ENCODE data around the gene MAP3K2.

Gene MAP3K2

DNA sequence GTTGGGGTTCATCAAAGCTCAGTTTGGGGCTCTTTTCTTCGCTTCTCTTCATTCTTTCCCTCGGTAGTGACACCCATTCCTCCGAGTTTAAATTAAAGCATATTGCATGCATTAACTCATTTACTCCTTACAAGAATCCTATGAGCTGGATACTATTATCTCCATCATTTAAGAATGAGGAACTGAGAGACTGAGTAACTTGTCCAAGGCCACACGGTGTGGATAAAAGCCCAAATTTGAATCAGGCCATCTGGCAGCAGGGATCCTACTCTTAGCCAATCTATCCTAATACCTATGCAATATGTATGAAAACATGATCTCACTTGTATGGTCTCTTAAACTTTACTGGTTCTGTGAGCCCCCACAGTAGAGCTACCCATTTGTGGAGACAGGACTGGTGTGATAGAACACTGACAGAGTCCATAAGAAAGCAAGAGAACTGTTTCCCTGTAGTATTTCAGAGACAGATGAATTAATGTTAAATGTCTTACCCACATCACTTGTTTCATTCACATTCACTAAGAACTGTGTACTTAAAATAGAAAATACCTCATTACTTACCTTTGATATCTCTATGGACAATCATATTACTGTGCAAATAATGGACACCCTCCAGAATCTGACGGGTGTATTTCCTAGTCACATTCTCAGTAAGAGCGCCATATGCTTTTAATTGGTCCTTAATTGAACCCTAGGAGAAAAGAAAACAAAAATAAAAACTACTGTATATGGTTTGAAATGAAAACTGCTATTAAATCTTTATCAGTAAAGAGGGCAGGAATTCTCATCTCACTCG lies 73.4 kb downstream of the MAP3K2 start:
- no peak overlapping the region for H3K4me3 ChIP-seq (ENCODE audit: low read depth, low read length)
- no peak for DNase-seq (ENCODE audit: low read depth)

DNA sequence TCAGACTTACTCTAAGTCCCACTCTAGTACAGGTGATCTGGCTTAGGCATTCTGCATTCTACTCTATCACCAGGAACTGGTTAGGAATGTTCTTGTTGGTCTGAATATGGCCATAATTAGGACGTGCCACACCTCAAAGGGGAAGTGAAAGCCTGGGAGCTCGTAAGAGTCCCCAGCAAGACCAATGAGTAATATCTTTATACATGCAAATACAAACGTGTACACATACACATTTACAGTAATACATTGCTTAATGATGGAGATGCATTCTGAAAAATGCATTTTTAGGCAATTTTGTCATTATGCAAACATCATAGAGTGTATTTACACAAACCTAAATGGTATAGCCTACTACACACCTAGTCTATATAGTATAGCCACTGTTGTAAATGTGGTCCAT lies 74.4 kb downstream of the MAP3K2 start:
- DNase-seq (ENCODE audit: low read depth), result no peak
- H3K4me3 ChIP-seq (ENCODE audit: low read depth, low read length), result no peak overlapping the region

DNA sequence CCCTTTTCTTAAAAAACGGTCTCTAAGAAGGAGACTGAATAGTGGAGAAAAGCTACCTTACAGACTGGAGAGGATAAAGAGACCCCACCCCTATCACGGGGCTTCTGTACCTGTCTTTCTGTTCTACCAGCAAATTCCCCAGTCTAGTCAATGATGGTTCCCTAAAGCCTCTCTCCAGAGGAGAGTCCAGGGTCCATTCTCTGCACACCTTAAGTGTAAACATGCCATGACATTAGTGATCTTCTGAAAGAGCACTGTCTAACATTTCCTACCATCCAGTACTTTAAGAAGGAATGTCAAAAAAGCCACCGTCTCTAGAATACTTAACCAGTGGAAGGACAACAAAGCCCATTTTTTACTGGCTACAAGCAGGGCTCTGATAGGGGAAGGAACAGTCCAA lies 76.8 kb downstream of the MAP3K2 start:
- no peak overlapping the region for H3K4me3 ChIP-seq (ENCODE audit: low read depth, low read length)
- DNase-seq (ENCODE audit: low read depth), result no peak

DNA sequence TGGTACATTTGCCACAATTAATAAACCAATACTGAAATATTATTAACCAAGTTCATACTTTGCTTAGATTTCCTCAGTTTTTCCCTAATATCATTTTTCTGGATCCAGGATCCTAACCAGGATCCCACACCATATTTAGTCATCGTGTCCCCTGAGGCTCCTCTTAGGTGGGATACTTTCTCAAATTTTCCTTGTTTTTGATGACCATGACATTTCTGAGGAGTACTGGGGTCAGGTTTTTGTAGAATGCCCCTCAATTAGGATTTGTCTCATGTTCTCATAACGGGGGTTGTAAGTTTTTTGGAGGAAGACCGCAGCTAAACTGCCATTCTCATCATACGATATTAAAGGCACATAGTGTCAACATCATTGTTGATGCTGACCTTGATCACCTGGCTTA lies 78.3 kb downstream of the MAP3K2 start:
- H3K4me3 ChIP-seq (ENCODE audit: low read depth, low read length), result no peak overlapping the region
- no peak for DNase-seq (ENCODE audit: low read depth)

DNA sequence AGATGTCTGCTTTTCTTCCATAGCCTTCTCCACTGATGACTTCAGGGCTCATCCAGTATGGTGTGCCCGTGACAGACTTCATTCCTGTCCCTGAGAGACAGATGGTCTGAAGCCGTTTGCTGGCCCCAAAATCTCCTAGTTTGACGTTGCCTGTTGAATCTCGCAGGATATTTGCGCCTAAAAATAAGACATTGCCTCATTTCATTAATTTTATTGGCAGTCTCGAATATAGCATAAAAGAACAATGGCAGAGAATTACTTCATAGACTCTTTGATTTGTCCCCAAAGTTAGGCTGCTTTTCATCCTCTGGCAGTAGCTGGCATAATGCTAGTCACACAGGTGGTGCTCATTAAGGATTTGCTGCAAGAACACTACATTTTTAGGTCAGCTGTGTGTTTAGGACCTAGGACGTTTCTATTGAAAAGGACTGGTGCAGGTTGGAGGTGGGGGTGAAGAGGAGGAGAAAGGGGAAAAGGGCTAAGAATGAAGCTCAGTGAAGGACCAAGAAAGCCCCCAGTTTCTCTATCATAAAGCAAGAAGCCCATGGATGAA lies 79.1 kb downstream of the MAP3K2 start:
- no peak overlapping the region for H3K4me3 ChIP-seq (ENCODE audit: low read depth, low read length)
- DNase-seq (ENCODE audit: low read depth), result no peak

DNA sequence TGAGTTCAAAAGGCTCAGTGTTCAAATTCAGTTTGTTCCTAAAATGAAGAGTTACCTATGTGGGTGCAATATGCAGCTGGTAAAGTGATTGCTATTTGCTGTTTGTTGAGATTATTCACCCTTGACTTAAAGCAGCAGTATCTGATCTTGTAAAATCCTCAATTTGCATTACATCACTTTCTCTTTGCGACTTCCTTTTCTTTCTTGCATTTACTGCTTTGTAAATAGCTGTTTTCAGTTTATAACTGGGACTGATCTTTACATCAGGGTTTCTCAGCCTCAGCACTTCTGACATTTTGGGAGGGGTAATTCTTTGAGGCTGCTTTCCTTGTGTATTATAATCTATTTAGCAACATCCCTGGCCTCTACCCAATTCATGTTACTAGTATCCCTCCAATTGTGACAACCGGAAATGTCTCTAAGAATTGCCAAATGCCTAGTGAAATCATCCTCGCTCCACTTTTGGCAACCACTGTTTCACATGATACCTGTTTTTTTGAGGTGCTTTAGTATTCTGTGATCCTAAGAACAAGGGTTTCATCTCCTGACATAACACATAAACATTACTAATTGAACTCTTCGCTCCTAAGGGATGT lies 81.7 kb downstream of the MAP3K2 start:
- DNase-seq (ENCODE audit: low read depth), result no peak
- H3K4me3 ChIP-seq (ENCODE audit: low read depth, low read length), result no peak overlapping the region

DNA sequence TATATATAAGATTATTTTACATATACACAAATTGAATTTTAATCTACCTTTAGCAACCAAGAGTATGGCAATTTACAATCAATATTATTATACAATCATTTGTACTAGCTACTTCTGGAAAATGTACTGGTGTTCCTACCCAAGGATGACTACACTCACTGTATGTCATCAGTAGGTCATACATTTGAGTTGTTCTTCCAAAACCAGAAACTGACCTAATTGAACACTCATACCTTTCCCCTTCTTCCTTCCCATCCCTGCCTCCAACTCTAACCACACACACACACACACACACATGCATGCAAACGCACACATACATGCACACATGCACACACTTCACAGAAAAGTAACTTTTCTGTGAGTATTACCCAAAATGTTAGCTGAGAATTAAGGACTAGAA lies 85.6 kb downstream of the MAP3K2 start:
- H3K4me3 ChIP-seq (ENCODE audit: low read depth, low read length), result no peak overlapping the region
- peak; percentile 19 for DNase-seq (ENCODE audit: low read depth)

DNA sequence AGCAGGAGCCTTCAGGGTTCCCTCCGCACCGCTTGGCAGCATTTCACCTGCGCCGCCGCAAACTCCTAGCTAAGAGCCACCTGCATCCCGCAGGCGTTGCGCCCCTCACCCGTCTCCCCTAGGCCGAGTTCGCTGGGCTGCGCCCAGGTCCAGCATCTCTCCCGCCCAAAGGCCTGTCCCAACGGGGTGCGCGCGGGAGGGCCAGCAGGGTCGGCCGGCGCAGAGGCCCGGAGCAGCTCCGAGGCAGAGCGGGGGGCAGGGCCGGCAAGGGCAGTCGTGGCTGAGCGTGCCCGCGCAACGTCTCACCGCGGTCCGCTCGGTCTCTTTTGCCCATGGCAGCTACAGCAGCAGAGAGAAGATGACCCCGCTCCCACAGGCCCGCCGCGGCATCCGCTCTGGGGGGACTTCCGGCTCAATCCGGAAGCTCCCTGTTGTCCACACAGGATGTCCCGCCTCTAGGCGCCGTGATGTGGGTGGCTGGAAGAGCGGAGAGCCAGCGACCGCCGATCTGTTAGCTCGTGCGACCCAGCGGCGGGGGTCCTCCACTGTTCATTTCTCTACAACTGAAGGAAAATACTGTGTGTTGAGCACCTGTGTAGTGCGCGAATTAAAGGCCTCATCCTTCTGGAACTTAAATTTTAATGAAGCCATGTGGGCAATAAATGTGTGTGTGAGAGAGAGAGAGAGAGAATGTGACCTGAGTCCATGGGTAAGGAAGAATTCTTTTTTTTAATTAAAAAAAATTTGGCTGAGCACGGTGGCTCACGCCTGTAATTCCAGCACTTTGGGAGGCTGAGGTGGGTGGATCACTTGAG lies 93.8 kb downstream of the MAP3K2 start, which contains the start of gene ERCC3:
ERCC3 (minus strand) TSS at position 397 of the 815 bp plus-strand sequence; CDS start at position 334, 63 bp downstream.
- peak; percentile 32 for DNase-seq (ENCODE audit: low read depth)
- peak within 1 kb of the TSS; percentile 98 for H3K4me3 ChIP-seq (ENCODE audit: low read depth, low read length)

DNA sequence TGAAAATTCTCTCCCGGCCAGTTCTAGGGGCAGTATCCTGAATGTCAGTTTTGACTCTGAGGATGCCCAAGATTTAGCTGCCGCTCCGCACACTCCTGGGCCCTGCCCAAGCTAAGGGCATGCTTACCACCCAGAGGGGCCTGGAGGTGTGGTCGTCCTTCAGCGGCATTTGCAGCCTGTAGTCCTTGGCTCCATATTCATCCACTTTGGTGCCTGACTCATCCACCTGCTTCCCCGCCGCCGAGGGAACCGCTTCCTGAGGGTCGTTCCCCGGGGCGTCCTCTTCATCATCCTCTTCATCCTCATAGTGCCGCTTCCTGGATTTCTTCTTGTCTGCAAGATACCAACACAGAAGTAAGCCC lies 94.4 kb downstream of the MAP3K2 start:
- DNase-seq (ENCODE audit: low read depth), result no peak
- peak overlapping the region; percentile 98 for H3K4me3 ChIP-seq (ENCODE audit: low read depth, low read length)

DNA sequence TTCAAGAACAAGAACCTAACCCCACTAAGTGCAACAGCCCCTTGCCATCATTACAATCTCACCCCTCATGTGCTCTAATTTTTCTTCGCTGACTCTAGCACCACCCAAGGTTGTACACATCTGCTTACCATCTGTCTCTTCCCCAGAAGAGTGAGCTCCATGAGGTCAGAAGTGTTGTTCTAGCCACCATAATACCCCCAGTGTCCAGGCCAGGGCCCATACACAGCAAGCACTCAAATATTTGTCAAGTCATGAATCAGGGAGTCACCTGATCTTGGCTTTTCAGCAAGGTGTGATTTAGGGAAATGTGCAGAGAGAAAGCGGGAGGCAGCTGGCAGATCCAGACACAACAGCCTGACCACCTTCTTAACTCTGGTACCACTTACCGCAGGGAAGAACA lies 99.5 kb downstream of the MAP3K2 start:
- H3K4me3 ChIP-seq (ENCODE audit: low read depth, low read length), result no peak overlapping the region
- DNase-seq (ENCODE audit: low read depth), result no peak

DNA sequence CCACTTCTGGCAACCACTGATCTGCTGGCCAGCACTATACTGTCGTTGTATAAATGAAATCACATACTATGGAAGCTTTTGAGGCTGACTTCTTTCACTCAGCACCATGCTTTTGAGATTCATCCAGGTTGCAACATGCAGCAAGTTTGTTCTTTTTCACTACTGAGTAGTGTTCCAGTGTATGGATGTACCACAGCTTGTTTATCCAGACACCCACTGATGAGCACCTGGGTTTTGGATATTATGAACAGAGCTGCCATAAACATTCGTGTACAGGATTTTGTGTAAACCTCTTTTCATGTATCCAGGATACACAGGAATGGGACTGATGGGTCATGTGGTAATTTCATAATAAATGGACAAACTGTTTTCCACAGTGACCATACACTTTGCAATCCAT lies 104.5 kb downstream of the MAP3K2 start:
- no peak for DNase-seq (ENCODE audit: low read depth)

DNA sequence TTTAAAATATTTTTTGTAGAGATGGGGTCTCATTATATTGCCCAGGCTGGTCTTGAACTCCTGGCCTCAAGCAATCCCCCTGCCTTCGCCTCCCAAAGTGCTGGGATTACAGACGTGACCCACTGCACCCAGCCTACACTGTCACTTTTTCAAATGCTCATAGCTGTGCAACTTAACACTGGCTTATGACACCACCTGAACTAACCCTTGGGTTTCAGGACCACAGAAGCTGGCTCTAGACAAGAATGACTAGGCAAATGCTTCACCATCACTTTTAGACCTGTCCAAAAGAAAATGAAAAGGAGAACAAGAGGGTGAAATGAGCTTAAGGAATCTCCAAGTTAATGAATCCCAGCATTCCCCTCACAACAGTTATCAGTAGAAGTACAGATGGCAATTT lies 107.1 kb downstream of the MAP3K2 start:
- H3K4me3 ChIP-seq (ENCODE audit: low read depth, low read length), result no peak overlapping the region
- DNase-seq (ENCODE audit: low read depth), result no peak

More for the DNA sequence above, 104.5 kb downstream of the MAP3K2 start:
- H3K4me3 ChIP-seq (ENCODE audit: low read depth, low read length), result no peak overlapping the region

DNA sequence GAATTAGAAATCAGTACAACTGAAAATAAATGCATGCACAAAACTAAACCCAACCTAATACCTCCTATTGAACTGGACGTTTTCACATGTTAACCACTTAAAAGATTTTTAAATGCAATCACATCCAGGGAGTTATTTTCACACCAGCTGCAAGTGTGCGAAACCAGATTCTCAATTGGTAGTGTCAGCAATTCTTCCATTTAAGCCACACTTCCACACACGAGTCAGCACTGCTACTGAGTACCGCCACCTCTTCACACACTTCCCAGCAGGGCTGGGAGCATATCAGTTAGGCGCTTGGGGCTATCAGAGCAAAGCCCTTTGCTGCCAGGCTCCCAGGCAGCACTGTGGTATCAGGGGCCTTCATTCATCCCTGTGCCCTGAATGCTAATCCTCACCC lies 108.0 kb downstream of the MAP3K2 start:
- no peak overlapping the region for H3K4me3 ChIP-seq (ENCODE audit: low read depth, low read length)
- no peak for DNase-seq (ENCODE audit: low read depth)

DNA sequence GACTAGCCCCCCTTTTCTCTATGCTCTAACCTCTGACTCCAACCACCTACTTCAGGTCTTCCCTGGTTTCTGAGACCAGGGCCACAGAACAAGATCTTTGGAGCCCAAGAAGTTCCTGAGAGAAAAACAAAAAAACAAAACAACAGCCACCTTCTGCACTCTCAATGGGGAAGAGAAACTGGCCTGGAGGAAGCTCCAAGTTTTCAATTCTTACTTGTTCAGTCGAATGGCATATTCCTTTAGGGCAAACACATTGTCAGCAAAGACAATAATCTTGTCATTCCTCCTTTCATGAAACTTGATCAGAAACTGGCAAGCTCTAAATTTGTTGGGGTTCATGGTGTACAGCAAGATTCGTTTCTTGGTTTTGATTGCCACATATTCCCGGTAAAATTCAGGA lies 108.8 kb downstream of the MAP3K2 start:
- DNase-seq (ENCODE audit: low read depth), result no peak

DNA sequence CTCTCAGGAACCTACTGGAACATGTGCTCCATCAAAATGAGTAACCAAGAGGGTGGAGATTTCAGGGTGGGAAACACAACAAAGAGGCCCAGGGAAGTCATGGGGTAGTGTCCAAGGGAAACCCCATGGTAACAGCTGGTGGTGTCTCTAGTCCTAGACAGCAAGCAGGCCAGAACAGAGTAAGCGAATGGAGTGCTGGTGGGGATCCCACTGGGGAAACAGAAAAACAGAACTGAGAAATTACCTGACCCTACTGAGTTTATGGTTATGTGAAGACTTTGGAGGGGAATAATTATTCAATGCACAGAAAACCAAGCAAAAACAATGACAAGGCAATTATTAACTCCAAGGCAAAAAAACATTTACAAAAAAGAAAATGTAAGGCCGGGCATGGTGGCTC lies 110.7 kb downstream of the MAP3K2 start:
- DNase-seq (ENCODE audit: low read depth), result no peak
- H3K4me3 ChIP-seq (ENCODE audit: low read depth, low read length), result no peak overlapping the region

More for the DNA sequence above, 108.8 kb downstream of the MAP3K2 start:
- no peak overlapping the region for H3K4me3 ChIP-seq (ENCODE audit: low read depth, low read length)

DNA sequence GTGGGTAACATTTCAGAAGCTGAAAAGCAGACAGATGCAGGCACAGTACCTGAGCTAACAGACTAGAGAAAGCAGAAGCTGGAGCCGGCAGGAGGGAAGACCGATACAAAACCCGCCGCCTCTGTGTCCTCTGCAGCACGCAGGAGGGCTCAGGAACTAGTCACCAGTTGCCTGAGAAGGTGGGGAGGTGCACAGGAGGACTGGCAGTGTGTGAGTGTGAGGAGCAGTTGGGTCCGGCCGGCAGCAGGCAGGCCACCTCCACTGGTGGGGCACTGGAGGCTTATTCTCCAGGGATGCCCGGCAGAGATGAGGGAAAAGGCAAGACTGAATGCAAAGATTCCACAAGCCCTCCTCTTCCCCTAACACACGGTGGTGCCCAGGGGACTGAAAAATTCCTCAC lies 112.0 kb downstream of the MAP3K2 start:
- DNase-seq (ENCODE audit: low read depth), result no peak
- no peak overlapping the region for H3K4me3 ChIP-seq (ENCODE audit: low read depth, low read length)

DNA sequence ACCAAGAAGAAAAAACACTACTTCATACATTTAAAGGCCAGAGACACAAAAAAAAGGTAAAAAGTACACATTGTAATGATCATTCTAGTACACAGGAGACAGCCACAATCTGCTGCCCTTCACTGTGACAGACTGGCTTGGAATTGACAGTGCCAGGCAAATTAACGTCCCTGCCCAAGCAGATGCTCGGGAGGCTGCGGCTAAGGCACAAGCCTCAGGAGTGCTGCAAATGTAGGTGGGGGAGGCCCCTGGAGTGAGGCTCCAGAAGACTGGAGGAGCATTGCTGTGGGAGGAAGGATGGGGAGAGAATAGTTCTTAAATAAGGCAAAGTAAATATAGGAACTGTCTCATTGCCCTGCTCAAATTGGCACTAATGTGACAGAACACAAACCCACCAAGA lies 112.4 kb downstream of the MAP3K2 start:
- H3K4me3 ChIP-seq (ENCODE audit: low read depth, low read length), result no peak overlapping the region
- no peak for DNase-seq (ENCODE audit: low read depth)

DNA sequence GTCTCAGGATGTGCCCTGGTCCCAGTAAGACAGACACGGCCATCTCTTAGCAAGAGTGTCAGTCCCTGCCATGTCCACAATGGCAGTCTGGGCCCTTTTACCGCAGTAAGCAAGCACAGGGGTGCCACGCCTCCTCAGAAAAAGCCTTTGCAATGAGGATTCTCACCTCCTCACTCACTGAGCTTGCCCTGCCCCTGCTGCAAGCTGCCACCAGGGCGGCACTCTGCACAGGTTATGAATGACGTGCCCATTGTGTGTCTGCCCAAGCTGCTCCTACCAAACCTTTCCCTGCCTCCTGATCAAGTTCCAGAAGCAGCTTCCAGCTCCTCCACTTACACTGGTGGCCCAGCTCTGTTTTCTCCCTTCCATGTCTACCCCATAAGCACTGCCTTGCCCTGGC lies 117.1 kb downstream of the MAP3K2 start:
- DNase-seq (ENCODE audit: low read depth), result no peak
- H3K4me3 ChIP-seq (ENCODE audit: low read depth, low read length), result no peak overlapping the region

DNA sequence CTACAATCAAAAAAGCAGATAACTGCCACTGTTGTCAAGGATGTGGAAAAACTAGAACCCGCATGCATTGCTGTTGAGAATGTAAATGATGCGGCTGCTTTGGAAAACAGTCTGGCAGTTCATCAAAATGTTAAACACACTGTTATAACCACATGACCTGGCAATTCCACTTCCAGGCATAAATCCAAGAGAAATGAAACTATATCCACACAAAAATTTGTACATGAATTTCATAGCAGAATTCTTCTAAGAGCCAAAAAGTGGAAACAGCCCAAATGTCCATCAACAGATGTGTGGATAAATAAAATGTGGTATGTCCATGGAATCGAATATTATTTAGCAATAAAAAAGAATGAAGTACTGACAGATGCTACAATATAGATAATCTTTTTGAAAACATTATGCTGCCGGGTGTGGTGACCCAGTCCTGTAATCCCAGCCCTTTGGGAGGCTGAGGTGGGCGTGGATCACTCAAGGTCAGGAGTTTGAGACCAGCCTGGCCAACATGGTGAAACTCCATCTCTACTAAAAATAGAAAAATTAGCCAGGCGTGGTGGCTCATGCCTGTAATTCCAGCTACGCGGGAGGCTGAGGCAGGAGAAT lies 125.9 kb downstream of the MAP3K2 start:
- DNase-seq (ENCODE audit: low read depth), result no peak
- no peak overlapping the region for H3K4me3 ChIP-seq (ENCODE audit: low read depth, low read length)

DNA sequence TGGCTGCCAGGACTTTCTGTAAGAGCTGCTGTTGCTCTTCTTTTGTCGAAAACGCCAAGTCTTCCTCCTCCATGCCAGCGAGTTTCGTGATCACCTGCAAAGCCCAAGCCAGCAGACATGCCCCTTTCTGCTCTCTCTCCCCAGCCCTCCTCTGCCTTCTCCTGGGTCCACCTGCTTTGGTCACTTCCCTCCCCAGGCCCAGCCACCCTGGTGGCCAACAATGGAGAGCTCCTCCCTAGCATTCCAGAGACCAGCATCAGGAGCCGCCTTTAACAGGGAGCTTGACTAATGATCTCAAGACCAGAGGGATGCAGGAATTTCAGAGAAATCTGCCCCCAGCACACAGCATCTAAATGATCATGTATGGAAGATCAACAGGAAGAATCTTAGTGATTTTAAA lies 128.4 kb downstream of the MAP3K2 start:
- no peak overlapping the region for H3K4me3 ChIP-seq (ENCODE audit: low read depth, low read length)
- no peak for DNase-seq (ENCODE audit: low read depth)
